Activated T-helper 17 cell treated with anti-CD3 and anti-CD28 coated beads, Interleukin-2, amount 50 U/mL, for 72 hours (primary cell): ENCODE measurements around the gene ARSA. TPM values are rescaled to one million over a fixed set of nuclear protein-coding genes. Genes with fewer than 3 reads are reported as not detected.

Source experiments
- ATAC-seq: fragments of 150-1000 bp; cut with Tn5 transposase; replicated peaks from 2 replicates; pipeline ENCODE4 v1.10.0; 2021; ENCODE audit warnings: mild to moderate bottlenecking, moderate library complexity
- H3K27ac Mint-ChIP-seq: one replicate; pipeline ENCODE4 v1.8.0; 2022; ENCODE audit warnings: mixed read lengths
- H3K27me3 Mint-ChIP-seq: one replicate; pipeline ENCODE4 v1.8.0; 2022; ENCODE audit warnings: mixed read lengths
- H3K36me3 Mint-ChIP-seq: one replicate; pipeline ENCODE4 v1.8.0; 2022; ENCODE audit warnings: low read depth, mild to moderate bottlenecking, mixed read lengths
- H3K4me1 Mint-ChIP-seq: one replicate; pipeline ENCODE4 v1.8.0; 2022; ENCODE audit warnings: mixed read lengths
- H3K4me3 Mint-ChIP-seq: one replicate; pipeline ENCODE4 v1.8.0; 2022; ENCODE audit warnings: mild to moderate bottlenecking, mixed read lengths
- H3K9me3 Mint-ChIP-seq: one replicate; pipeline ENCODE4 v1.8.0; 2022; ENCODE audit warnings: mixed read lengths
- total RNA-seq, 2 donors: library from RNA; stranded (reverse); gene quantifications; one replicate each; pipeline ENCODE4 v1.2.3, GENCODE V29; 2022

ARSA gene
- total RNA-seq, 2 donors from 2014 or later = 23.6 to 28.3 TPM

- no peaks in the 10 kb centered on the region for H3K36me3 Mint-ChIP-seq
These were observed 5.8 kb upstream of the ARSA start for GRCh38 chr22:50633771-50634170.

GRCh38 chr22:50633086-50633485 lies 5.1 kb upstream of the ARSA start:
- ATAC-seq = no peak
- no peaks in the 10 kb centered on the region for H3K9me3 Mint-ChIP-seq
- H3K27ac Mint-ChIP-seq = no peak overlapping the region
- no peak overlapping the region for H3K4me3 Mint-ChIP-seq
- H3K27me3 Mint-ChIP-seq = no peaks in the 10 kb centered on the region
- H3K4me1 Mint-ChIP-seq = peaks cover 15% of the 10 kb centered on the region
- no peaks in the 10 kb centered on the region for H3K36me3 Mint-ChIP-seq

More at GRCh38 chr22:50633771-50634170, 5.8 kb upstream of the ARSA start:
- no peaks in the 10 kb centered on the region for H3K9me3 Mint-ChIP-seq
- no peak for ATAC-seq
- no peak overlapping the region for H3K4me3 Mint-ChIP-seq
- no peaks in the 10 kb centered on the region for H3K27me3 Mint-ChIP-seq
- H3K4me1 Mint-ChIP-seq = peaks cover 10% of the 10 kb centered on the region
- no peak overlapping the region for H3K27ac Mint-ChIP-seq

GRCh38 chr22:50630376-50630775 lies 2.4 kb upstream of the ARSA start:
- no peak for ATAC-seq
- no peak overlapping the region for H3K27ac Mint-ChIP-seq
- peak overlapping the region; percentile 88 for H3K4me3 Mint-ChIP-seq
- H3K27me3 Mint-ChIP-seq = no peaks in the 10 kb centered on the region
- no peaks in the 10 kb centered on the region for H3K9me3 Mint-ChIP-seq
- H3K36me3 Mint-ChIP-seq = peaks cover 5% of the 10 kb centered on the region
- peaks cover 15% of the 10 kb centered on the region for H3K4me1 Mint-ChIP-seq

GRCh38 chr22:50628543-50629134 lies 687 bp upstream of the ARSA start:
- Mint-ChIP-seq H3K4me3 (peak overlapping the region; percentile 88), H3K36me3 (peaks cover 5% of the 10 kb centered on the region), H3K4me1 (peaks cover 15% of the 10 kb centered on the region), H3K27me3 (no peaks in the 10 kb centered on the region), H3K27ac (peak overlapping the region; percentile 83), H3K9me3 (no peaks in the 10 kb centered on the region)
- no peak for ATAC-seq

GRCh38 chr22:50626850-50627641 lies 906 bp downstream of the ARSA start:
- Mint-ChIP-seq H3K36me3 (peaks cover 5% of the 10 kb centered on the region), H3K4me3 (peak overlapping the region; percentile 88), H3K27ac (peak overlapping the region; percentile 73), H3K4me1 (peaks cover 18% of the 10 kb centered on the region), H3K9me3 (no peaks in the 10 kb centered on the region), H3K27me3 (no peaks in the 10 kb centered on the region)
- ATAC-seq = no peak

GRCh38 chr22:50626314-50626849 lies 1.6 kb downstream of the ARSA start:
- H3K9me3 Mint-ChIP-seq = no peaks in the 10 kb centered on the region
- no peaks in the 10 kb centered on the region for H3K27me3 Mint-ChIP-seq
- H3K36me3 Mint-ChIP-seq = peaks cover 5% of the 10 kb centered on the region
- peak overlapping the region; percentile 73 for H3K27ac Mint-ChIP-seq
- peak overlapping the region; percentile 88 for H3K4me3 Mint-ChIP-seq
- H3K4me1 Mint-ChIP-seq = peaks cover 25% of the 10 kb centered on the region
- ATAC-seq = no peak

- H3K27ac Mint-ChIP-seq = no peak overlapping the region
- no peak for ATAC-seq
- no peaks in the 10 kb centered on the region for H3K27me3 Mint-ChIP-seq
- H3K4me1 Mint-ChIP-seq = peaks cover 30% of the 10 kb centered on the region
- no peaks in the 10 kb centered on the region for H3K9me3 Mint-ChIP-seq
- no peak overlapping the region for H3K4me3 Mint-ChIP-seq
- peaks cover 5% of the 10 kb centered on the region for H3K36me3 Mint-ChIP-seq
These were observed 2.2 kb downstream of the ARSA start for GRCh38 chr22:50625568-50626313.

- Mint-ChIP-seq H3K27me3 (no peaks in the 10 kb centered on the region), H3K27ac (no peak overlapping the region), H3K9me3 (no peaks in the 10 kb centered on the region), H3K36me3 (peaks cover 5% of the 10 kb centered on the region), H3K4me1 (peaks cover 32% of the 10 kb centered on the region), H3K4me3 (no peak overlapping the region)
- ATAC-seq = no peak
These were observed 2.8 kb downstream of the ARSA start for GRCh38 chr22:50625131-50625567.

GRCh38 chr22:50624347-50625130 lies 3.4 kb downstream of the ARSA start:
- H3K27me3 Mint-ChIP-seq = no peaks in the 10 kb centered on the region
- no peaks in the 10 kb centered on the region for H3K9me3 Mint-ChIP-seq
- no peak for ATAC-seq
- no peak overlapping the region for H3K4me3 Mint-ChIP-seq
- H3K27ac Mint-ChIP-seq = no peak overlapping the region
- H3K36me3 Mint-ChIP-seq = peaks cover 5% of the 10 kb centered on the region
- peaks cover 27% of the 10 kb centered on the region for H3K4me1 Mint-ChIP-seq

- no peak for ATAC-seq
- H3K9me3 Mint-ChIP-seq = no peaks in the 10 kb centered on the region
- no peaks in the 10 kb centered on the region for H3K27me3 Mint-ChIP-seq
- peak overlapping the region; percentile 87 for H3K4me3 Mint-ChIP-seq
- peak overlapping the region; percentile 96 for H3K27ac Mint-ChIP-seq
- peaks cover 5% of the 10 kb centered on the region for H3K36me3 Mint-ChIP-seq
- peaks cover 19% of the 10 kb centered on the region for H3K4me1 Mint-ChIP-seq
These were observed 5.1 kb downstream of the ARSA start for GRCh38 chr22:50622723-50623327.

GRCh38 chr22:50621948-50622722 lies 5.8 kb downstream of the ARSA start:
- Mint-ChIP-seq H3K36me3 (peaks cover 5% of the 10 kb centered on the region), H3K27me3 (no peaks in the 10 kb centered on the region), H3K4me3 (peak overlapping the region; percentile 87), H3K9me3 (no peaks in the 10 kb centered on the region), H3K4me1 (peaks cover 19% of the 10 kb centered on the region), H3K27ac (peak overlapping the region; percentile 96)
- ATAC-seq = no peak

- Mint-ChIP-seq H3K4me1 (peaks cover 19% of the 10 kb centered on the region), H3K9me3 (no peaks in the 10 kb centered on the region), H3K36me3 (peaks cover 1% of the 10 kb centered on the region), H3K27me3 (no peaks in the 10 kb centered on the region), H3K4me3 (peak overlapping the region; percentile 87), H3K27ac (peak overlapping the region; percentile 96)
- ATAC-seq = peak; percentile 83
These were observed 6.5 kb downstream of the ARSA start for GRCh38 chr22:50621356-50621880.
